Mucosa of stomach (tissue), 1 donor: Measurements from ENCODE around the gene CSF1.
"Not testable (repeated sequence)": the region's sequence is repeated elsewhere in the genome, so short reads cannot be mapped to it uniquely, and the experiment has no call there.

Source experiments
- H3K27me3 ChIP-seq: one replicate; pipeline ENCODE4 v1.7.0; 2013; ENCODE audit warnings: mild to moderate bottlenecking, low read length; ENCODE audit not compliant: control insufficient read depth, insufficient read depth
- H3K36me3 ChIP-seq: one replicate; pipeline ENCODE4 v1.7.0; 2013; ENCODE audit warnings: low read length; ENCODE audit not compliant: control insufficient read depth, insufficient read depth
- H3K4me1 ChIP-seq: one replicate; pipeline ENCODE4 v1.7.0; 2013; ENCODE audit warnings: mild to moderate bottlenecking, low read length; ENCODE audit not compliant: control insufficient read depth, insufficient read depth
- H3K4me3 ChIP-seq: one replicate; pipeline ENCODE4 v1.7.0; 2013; ENCODE audit warnings: low read length
- H3K9ac ChIP-seq: one replicate; pipeline ENCODE4 v1.7.0; 2013; ENCODE audit warnings: mild to moderate bottlenecking, low read length, moderate library complexity
- H3K9me3 ChIP-seq: one replicate; pipeline ENCODE4 v1.7.0; 2013; ENCODE audit warnings: mild to moderate bottlenecking, low read length, moderate library complexity; ENCODE audit not compliant: control insufficient read depth
- donor health status: Pancreatic carcinoma.

CSF1 gene

DNA sequence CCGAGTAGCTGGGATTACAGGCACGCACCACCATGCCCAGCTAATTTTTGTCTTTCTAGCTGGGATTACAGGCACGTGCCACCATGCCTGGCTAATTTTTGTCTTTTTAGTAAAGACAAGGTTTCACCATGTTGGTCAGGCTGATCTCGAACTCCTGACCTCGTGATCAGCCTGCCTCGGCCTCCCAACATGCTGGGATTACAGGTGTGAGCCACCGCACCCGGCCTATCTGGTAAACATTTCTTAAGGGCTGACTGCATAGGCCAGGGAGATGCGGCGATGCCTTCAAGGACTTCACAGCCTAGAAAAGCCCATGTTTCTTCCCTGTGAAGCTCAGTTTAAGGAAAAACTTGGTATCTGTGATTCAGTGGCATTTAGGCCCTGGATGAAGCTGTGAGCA, 9.7 kb downstream of the CSF1 start:
- H3K36me3 ChIP-seq = peaks cover 16% of the 10 kb centered on the region
- not testable (repeated sequence) for H3K4me3 ChIP-seq, H3K4me1 ChIP-seq

DNA sequence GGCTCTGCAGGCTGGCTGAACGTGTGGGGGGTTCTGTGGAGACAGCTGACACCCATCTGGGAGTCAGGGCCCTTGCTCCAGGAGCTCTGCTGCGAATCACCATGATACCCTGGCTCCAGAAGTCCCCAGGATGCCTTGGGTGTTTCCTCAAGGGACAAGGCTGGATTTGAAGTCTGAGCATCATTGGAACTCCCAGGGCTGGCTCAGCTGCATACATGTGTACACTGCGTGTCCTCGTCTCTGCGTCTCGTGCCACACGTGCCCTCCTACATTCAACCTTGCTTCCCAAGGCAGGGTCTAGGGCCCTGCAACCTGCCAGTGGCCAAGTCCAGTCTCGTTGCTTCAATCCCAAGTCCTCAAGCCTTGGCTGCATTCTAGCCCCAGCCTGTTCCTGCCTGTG, 11.7 kb downstream of the CSF1 start:
- peaks cover 13% of the 10 kb centered on the region for H3K36me3 ChIP-seq
- no peak overlapping the region for H3K9ac ChIP-seq
- H3K4me3 ChIP-seq = no peak overlapping the region
- H3K9me3 ChIP-seq = no peaks in the 10 kb centered on the region
- no peaks in the 10 kb centered on the region for H3K27me3 ChIP-seq
- peaks cover 5% of the 10 kb centered on the region for H3K4me1 ChIP-seq

More for the DNA sequence above, 9.7 kb downstream of the CSF1 start:
- not testable (repeated sequence) for H3K9me3 ChIP-seq, H3K9ac ChIP-seq, H3K27me3 ChIP-seq

DNA sequence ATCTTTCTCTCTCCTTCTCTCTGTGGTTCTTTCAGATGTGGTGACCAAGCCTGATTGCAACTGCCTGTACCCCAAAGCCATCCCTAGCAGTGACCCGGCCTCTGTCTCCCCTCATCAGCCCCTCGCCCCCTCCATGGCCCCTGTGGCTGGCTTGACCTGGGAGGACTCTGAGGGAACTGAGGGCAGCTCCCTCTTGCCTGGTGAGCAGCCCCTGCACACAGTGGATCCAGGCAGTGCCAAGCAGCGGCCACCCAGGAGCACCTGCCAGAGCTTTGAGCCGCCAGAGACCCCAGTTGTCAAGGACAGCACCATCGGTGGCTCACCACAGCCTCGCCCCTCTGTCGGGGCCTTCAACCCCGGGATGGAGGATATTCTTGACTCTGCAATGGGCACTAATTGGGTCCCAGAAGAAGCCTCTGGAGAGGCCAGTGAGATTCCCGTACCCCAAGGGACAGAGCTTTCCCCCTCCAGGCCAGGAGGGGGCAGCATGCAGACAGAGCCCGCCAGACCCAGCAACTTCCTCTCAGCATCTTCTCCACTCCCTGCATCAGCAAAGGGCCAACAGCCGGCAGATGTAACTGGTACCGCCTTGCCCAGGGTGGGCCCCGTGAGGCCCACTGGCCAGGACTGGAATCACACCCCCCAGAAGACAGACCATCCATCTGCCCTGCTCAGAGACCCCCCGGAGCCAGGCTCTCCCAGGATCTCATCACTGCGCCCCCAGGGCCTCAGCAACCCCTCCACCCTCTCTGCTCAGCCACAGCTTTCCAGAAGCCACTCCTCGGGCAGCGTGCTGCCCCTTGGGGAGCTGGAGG, 12.7 kb downstream of the CSF1 start:
- H3K36me3 ChIP-seq = peaks cover 14% of the 10 kb centered on the region
- H3K27me3 ChIP-seq = no peaks in the 10 kb centered on the region
- no peaks in the 10 kb centered on the region for H3K9me3 ChIP-seq
- H3K9ac ChIP-seq = no peak overlapping the region
- no peak overlapping the region for H3K4me3 ChIP-seq
- H3K4me1 ChIP-seq = peaks cover 15% of the 10 kb centered on the region

GRCh38 chr1:109923946-109924275, 13.3 kb downstream of the CSF1 start:
- peaks cover 18% of the 10 kb centered on the region for H3K4me1 ChIP-seq
- H3K9ac ChIP-seq = no peak overlapping the region
- H3K36me3 ChIP-seq = peaks cover 14% of the 10 kb centered on the region
- no peaks in the 10 kb centered on the region for H3K27me3 ChIP-seq
- no peaks in the 10 kb centered on the region for H3K9me3 ChIP-seq
- H3K4me3 ChIP-seq = no peak overlapping the region

- Histone ChIP-seq H3K4me3 (no peak overlapping the region), H3K36me3 (peaks cover 14% of the 10 kb centered on the region), H3K27me3 (no peaks in the 10 kb centered on the region), H3K9ac (no peak overlapping the region), H3K4me1 (peaks cover 18% of the 10 kb centered on the region), H3K9me3 (no peaks in the 10 kb centered on the region)
These were observed 13.7 kb downstream of the CSF1 start for GRCh38 chr1:109924316-109924715.

GRCh38 chr1:109925159-109925990, 14.7 kb downstream of the CSF1 start:
- Histone ChIP-seq H3K9ac (no peak overlapping the region), H3K4me3 (no peak overlapping the region), H3K4me1 (peaks cover 22% of the 10 kb centered on the region), H3K36me3 (peaks cover 14% of the 10 kb centered on the region), H3K9me3 (no peaks in the 10 kb centered on the region), H3K27me3 (no peaks in the 10 kb centered on the region)

GRCh38 chr1:109926662-109927300, 16.1 kb downstream of the CSF1 start:
- Histone ChIP-seq H3K27me3 (no peaks in the 10 kb centered on the region), H3K4me3 (no peak overlapping the region), H3K36me3 (peaks cover 14% of the 10 kb centered on the region), H3K4me1 (peaks cover 36% of the 10 kb centered on the region), H3K9ac (no peak overlapping the region), H3K9me3 (no peaks in the 10 kb centered on the region)

DNA sequence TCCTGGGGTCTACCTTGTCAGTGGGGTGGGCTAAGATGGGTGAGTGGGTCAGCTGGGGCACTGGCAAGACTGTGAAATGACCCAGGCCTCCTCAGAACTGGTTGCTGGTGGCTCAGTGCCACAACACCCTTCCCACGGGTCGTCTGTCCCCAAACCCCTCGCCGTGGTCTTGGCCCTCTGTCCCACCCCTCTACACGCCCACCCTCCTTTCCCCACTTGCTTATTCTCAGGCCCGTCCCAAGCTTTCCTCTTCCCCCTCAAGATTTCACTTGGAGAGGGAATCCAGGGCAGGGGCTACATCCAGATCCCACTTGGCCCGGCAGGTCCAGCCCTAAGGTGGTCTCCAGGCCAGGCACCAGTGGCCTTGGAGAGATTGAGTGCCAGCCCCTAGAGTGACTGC, 16.7 kb downstream of the CSF1 start:
- Histone ChIP-seq H3K9me3 (no peaks in the 10 kb centered on the region), H3K4me3 (no peak overlapping the region), H3K27me3 (no peaks in the 10 kb centered on the region), H3K36me3 (peaks cover 14% of the 10 kb centered on the region), H3K4me1 (peaks cover 38% of the 10 kb centered on the region), H3K9ac (no peak overlapping the region)

- H3K27me3 ChIP-seq = no peaks in the 10 kb centered on the region
- peaks cover 14% of the 10 kb centered on the region for H3K36me3 ChIP-seq
- H3K4me1 ChIP-seq = peaks cover 38% of the 10 kb centered on the region
- no peak overlapping the region for H3K4me3 ChIP-seq
- H3K9me3 ChIP-seq = no peaks in the 10 kb centered on the region
- no peak overlapping the region for H3K9ac ChIP-seq
These were observed 17.3 kb downstream of the CSF1 start for GRCh38 chr1:109927911-109928321.

GRCh38 chr1:109928591-109929111, 18.0 kb downstream of the CSF1 start:
- Histone ChIP-seq H3K9me3 (no peaks in the 10 kb centered on the region), H3K4me1 (peaks cover 40% of the 10 kb centered on the region), H3K36me3 (peaks cover 11% of the 10 kb centered on the region), H3K4me3 (no peak overlapping the region), H3K9ac (no peak overlapping the region), H3K27me3 (no peaks in the 10 kb centered on the region)

DNA sequence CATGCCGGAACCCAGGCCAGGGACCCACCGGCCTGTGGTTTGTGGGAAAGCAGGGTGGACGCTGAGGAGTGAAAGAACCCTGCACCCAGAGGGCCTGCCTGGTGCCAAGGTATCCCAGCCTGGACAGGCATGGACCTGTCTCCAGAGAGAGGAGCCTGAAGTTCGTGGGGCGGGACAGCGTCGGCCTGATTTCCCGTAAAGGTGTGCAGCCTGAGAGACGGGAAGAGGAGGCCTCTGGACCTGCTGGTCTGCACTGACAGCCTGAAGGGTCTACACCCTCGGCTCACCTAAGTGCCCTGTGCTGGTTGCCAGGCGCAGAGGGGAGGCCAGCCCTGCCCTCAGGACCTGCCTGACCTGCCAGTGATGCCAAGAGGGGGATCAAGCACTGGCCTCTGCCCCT, 18.5 kb downstream of the CSF1 start:
- H3K4me3 ChIP-seq = no peak overlapping the region
- no peak overlapping the region for H3K9ac ChIP-seq
- peaks cover 11% of the 10 kb centered on the region for H3K36me3 ChIP-seq
- no peaks in the 10 kb centered on the region for H3K9me3 ChIP-seq
- H3K27me3 ChIP-seq = no peaks in the 10 kb centered on the region
- peaks cover 45% of the 10 kb centered on the region for H3K4me1 ChIP-seq
